HG02588 (cell line): Measurements from ENCODE around the gene IFIT3.
"Not testable (repeated sequence)": the region's sequence is repeated elsewhere in the genome, so short reads cannot be mapped to it uniquely, and the experiment has no call there.

Experiments used
- ATAC-seq: cut with Tn5 transposase; IDR thresholded peaks from one replicate; pipeline ENCODE4 v1.9.1; 2021; ENCODE audit warnings: mild to moderate bottlenecking, moderate library complexity; ENCODE audit not compliant: unreplicated experiment

The IFIT3 gene

GRCh38 chr10:89303161-89303560, 24.6 kb upstream of the IFIT3 start:
- no peak for ATAC-seq

GRCh38 chr10:89304026-89304425, 23.8 kb upstream of the IFIT3 start:
- no peak for ATAC-seq

- ATAC-seq = no peak
Measured at GRCh38 chr10:89304446-89304845, 23.4 kb upstream of the IFIT3 start.

DNA sequence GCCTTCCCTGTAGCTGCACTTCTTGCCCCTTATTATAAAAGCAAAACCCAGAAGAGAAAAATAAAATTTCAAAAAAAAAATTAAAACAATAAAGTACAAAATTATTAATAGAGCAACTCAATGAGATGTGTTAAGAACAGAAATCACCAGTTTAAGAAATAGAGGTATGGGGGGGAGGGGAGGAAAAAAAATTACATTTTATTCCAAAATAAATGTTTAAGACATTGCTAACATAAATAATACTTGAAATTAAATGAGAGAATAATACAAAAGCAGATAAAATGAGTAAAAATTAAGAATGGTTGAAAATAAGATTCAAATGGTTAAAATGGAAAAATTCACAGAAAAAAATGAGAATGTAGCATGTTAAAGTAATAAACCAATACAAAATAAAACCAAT, 22.9 kb upstream of the IFIT3 start:
- ATAC-seq = no peak

DNA sequence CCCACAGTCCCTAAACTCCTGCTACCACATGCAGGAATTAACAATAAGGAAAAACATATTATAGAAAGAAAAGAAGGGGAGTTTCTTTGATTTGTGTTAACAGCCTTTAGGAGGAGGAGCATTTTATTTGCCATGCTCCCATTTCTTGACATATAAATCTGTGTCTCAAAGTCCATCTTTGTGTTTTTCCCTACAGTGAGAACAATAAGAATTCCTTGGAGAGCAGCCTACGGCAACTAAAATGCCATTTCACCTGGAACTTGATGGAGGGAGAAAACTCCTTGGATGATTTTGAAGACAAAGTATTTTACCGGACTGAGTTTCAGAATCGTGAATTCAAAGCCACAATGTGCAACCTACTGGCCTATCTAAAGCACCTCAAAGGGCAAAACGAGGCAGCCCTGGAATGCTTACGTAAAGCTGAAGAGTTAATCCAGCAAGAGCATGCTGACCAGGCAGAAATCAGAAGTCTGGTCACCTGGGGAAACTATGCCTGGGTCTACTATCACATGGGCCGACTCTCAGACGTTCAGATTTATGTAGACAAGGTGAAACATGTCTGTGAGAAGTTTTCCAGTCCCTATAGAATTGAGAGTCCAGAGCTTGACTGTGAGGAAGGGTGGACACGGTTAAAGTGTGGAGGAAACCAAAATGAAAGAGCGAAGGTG, 21.9 kb upstream of the IFIT3 start:
- ATAC-seq = no peak

DNA sequence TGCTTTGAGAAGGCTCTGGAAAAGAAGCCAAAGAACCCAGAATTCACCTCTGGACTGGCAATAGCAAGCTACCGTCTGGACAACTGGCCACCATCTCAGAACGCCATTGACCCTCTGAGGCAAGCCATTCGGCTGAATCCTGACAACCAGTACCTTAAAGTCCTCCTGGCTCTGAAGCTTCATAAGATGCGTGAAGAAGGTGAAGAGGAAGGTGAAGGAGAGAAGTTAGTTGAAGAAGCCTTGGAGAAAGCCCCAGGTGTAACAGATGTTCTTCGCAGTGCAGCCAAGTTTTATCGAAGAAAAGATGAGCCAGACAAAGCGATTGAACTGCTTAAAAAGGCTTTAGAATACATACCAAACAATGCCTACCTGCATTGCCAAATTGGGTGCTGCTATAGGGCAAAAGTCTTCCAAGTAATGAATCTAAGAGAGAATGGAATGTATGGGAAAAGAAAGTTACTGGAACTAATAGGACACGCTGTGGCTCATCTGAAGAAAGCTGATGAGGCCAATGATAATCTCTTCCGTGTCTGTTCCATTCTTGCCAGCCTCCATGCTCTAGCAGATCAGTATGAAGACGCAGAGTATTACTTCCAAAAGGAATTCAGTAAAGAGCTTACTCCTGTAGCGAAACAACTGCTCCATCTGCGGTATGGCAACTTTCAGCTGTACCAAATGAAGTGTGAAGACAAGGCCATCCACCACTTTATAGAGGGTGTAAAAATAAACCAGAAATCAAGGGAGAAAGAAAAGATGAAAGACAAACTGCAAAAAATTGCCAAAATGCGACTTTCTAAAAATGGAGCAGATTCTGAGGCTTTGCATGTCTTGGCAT, 21.1 kb upstream of the IFIT3 start:
- no peak for ATAC-seq

DNA sequence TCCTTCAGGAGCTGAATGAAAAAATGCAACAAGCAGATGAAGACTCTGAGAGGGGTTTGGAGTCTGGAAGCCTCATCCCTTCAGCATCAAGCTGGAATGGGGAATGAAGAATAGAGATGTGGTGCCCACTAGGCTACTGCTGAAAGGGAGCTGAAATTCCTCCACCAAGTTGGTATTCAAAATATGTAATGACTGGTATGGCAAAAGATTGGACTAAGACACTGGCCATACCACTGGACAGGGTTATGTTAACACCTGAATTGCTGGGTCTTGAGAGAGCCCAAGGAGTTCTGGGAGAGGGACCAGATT, 20.6 kb upstream of the IFIT3 start:
- no peak for ATAC-seq

DNA sequence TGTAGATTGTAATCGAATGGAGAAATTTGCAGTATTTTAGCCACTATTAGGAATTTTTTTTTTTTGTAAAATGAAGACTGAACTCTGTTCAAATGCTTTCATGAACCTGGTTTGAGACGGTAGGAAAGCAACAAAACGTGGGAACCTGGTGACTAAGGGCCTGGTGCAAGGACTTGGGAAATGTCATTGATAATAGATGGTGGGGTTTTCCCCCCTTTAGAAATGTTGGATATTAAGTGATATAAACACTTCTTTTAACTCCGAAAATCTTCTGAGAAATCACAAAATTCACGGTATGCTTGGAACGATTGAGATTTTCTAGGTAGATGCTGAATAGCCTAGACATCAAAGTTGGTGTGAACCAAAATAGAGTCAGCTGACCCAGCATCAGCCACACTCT, 19.5 kb upstream of the IFIT3 start:
- no peak for ATAC-seq

DNA sequence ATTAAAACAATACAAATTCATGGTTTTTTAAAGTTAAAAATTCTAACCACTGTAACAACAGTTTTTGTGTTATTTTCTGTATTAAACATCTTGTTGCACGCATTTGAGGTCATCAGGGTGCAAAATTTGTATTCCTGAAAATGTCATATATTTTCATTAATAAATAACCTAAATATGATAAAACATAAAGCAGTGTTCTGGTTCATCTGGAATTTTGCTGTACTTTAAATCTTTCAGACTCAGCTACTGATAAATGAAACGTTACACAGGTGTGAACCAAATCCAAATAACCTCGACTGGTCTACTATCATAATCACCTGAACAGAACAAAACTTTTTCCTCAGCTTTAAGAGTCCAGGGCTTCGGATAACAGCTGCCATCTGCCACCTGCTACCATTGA, 19.1 kb upstream of the IFIT3 start:
- ATAC-seq = no peak

DNA sequence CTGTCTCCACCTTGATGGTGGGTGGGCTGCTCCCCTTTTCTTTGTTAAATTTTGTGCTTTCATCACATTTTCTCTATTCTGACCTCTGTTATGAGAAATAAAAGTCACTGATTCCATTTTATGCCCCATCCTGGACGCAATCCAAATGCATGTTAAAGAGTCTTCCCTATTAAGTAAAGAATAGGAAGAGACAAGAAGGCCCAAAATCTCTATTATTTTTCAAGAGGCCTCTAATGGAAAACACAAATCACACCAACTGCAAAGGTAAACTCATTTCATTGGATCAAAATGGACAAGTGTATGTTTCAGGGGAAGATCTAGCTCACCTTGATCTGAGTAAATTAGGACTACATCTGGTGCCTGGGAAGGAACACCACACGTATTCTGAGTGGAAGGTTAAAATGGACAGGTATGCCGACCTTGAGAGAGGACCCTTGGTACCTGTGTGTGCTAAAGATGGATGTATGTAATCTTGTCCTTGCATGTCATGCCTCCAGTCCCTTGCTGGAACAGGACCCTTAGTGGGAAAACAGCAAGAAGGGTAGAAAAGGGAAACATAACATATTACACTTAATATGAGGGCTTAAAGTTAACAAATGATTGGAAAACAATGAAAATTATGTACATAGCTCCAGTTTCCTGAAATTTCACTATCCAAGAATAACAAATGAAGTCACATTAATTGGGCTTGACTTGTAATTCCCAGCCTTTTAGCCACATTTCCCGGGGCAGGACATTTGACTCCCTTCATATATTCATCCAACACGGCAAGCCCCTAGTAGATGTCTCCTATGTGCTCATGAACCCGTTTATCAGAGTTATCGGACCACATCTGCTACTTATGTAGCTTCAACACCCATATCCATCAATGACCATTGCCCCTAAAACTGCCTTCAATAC, 18.4 kb upstream of the IFIT3 start:
- no peak for ATAC-seq

DNA sequence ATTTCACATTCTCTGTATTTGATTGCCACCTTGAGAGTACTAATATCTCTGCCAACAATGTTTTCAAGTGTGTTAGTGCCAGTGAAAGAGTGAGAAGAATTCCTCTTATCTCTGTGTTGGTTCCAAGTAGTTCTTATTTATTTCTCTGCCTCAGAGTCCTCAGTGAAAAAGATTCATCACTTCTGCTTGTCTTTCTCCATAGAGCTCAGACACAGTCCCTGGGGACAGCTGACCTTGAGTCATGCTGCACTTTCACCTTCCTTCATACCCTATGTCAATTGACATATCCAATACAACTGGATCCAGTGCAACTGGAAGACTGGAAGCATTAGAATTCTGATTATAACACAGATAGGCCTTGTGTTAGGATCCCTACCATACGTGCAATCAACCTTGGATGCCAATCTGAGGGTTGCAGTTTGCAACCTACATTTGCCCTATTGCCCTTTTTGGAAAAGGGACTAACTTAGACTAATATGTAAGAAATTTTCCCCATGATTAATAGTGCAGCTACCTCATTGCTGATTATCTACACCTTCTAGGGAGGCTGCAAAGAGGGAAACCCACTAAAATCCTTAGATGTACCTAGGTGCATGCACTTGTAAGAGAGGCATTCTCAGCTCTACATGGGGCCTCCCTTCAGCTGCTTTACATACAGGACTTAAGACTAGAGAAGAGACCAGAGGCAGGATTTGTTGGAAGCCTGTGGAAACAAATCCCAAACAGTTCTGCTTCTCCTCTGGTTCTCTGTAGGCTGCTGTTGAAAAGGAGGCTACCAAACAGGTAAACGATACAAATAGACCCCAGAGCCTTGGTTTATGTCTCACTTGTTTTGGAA, 17.5 kb upstream of the IFIT3 start:
- no peak for ATAC-seq

DNA sequence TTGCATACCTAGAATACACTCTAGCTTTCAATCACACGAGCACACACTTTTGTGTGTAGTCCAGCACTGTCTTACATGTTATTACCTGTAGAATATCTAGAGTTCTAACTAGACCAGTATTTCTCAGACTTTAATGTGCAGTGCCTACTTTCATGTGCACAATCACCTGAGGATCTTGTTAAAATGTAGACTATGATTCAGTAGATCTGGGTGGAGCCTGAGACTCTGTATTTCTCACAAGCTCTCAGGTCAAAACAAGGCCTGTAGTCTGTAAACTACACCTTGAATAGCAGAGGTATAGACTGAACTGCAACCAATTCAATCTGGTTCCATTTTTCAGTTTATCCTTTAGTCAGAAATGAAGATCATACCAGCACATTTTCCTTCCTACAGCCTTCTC, 14.8 kb upstream of the IFIT3 start:
- no peak for ATAC-seq

GRCh38 chr10:89314676-89315075, 13.1 kb upstream of the IFIT3 start:
- ATAC-seq = no peak

DNA sequence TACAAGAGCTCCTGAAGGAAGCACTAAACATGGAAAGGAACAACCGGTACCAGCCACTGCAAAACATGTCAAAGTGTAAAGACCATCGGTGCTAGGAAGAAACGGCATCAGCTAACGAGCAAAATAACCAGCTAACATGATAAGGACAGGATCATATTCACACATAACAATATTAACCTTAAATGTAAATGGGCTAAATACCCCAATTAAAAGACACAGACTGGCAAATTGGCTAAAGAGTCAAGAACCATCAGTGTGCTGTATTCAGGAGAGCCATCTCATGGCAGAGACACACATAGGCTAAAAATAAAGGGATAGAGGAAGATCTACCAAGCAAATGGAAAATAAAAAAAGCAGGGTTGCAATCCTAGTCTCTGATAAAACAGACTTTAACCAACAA, 9.8 kb upstream of the IFIT3 start:
- not testable (repeated sequence) for ATAC-seq

GRCh38 chr10:89325081-89325480, 2.7 kb upstream of the IFIT3 start:
- not testable (repeated sequence) for ATAC-seq

GRCh38 chr10:89325856-89326255, 1.9 kb upstream of the IFIT3 start:
- not testable (repeated sequence) for ATAC-seq

DNA sequence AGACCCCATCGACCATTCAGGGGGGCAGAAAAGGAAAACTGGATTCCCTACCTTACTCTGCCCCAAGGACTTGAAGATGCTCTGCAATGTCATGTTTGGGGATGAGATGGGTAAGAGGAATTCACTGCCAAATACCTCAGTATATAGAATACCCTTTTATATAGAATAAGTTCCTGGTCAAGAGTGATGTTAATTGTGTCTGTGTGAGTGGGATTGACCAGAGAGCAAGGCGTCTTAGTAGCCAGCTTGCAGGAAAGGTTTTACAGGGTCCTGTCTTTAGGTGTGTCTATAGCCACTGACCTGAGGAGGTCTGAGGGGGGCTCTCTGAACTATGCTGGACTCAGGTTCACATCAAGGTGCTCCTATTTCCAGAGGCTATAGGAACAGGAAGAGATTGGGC, 1.4 kb downstream of the IFIT3 start:
- no peak for ATAC-seq

DNA sequence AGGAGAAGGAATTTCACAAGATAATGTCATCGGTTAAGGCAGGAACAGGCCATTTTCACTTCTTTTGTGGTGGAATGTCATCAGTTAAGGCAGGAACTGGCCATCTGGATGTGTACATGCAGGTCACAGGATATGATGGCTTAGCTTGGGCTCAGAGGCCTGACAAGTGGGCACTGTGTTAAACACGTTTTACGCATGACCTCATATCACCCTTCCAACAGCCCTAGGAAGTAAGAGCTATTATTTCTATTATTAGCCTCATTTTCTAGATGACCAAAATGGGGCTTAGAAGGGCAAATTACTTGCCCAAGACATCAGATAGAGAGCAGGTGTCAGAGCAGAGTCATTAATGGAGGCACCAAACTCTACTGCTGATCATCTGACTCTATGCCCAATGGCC, 2.2 kb downstream of the IFIT3 start:
- ATAC-seq = not testable (repeated sequence)

- no peak for ATAC-seq
Measured at GRCh38 chr10:89330537-89331212, 2.9 kb downstream of the IFIT3 start.

- not testable (repeated sequence) for ATAC-seq
Measured at GRCh38 chr10:89331487-89332122, 3.8 kb downstream of the IFIT3 start.
